Measurements from ENCODE around the gene COA5.

COA5 gene

GRCh38 chr2:98554116-98554861, 54.0 kb downstream of the COA5 start:
- no peak for DNase-seq (ENCODE audit: low read depth in 2 of 2, low spot score in 1 of 2)

- no peak for DNase-seq (ENCODE audit: low read depth in 2 of 2, low spot score in 1 of 2)
These were observed 55.7 kb downstream of the COA5 start for GRCh38 chr2:98552499-98553179.

- no peak for DNase-seq (ENCODE audit: low read depth in 2 of 2, low spot score in 1 of 2)
These were observed 57.0 kb downstream of the COA5 start for GRCh38 chr2:98551316-98551715.

- DNase-seq (ENCODE audit: low read depth in 2 of 2, low spot score in 1 of 2): no peak
These were observed 58.1 kb downstream of the COA5 start for GRCh38 chr2:98550165-98550564.

Data from stimulated activated CD8-positive, alpha-beta memory T cell treated with anti-CD3 and anti-CD28 coated beads, Interleukin-4, amount 100 ng/mL, for 4 hours (primary cell).